Breast epithelium (tissue), 3 donors: Measurements from ENCODE around the gene PCLAF.

Source experiments
- CTCF ChIP-seq, 3 donors: fragments of 450-650 bp; IDR thresholded peaks; one replicate each; pipeline ENCODE4 v1.5.1; 2016 to 2017; ENCODE audit warnings: antibody characterized with exemption in 3 of 3, mild to moderate bottlenecking in 3 of 3, moderate library complexity in 3 of 3
- POLR2AphosphoS5 ChIP-seq, 3 donors: sonication (generic); formaldehyde crosslinking; IDR thresholded peaks; one replicate each; pipeline ENCODE4 v1.6.1; 2017; ENCODE audit warnings: antibody characterized with exemption in 3 of 3

GRCh38 chr15:64400583-64400982 is 19.3 kb upstream of the PCLAF start:
- TF ChIP-seq CTCF (IDR thresholded peaks at IDR 0.05) = no peak
- TF ChIP-seq POLR2AphosphoS5 (IDR thresholded peaks at IDR 0.05) = no peak
